BJ (cell line): ENCODE results near the gene ARL15. TPM values are rescaled to one million over a fixed set of nuclear protein-coding genes. Genes with fewer than 3 reads are reported as not detected.

Experiments used
- CTCF ChIA-PET: fragments of 350-600 bp; formaldehyde crosslinking; extraction: SDS; loops from one replicate; lab custom pipeline; 2021; ENCODE audit warnings: antibody characterized with exemption, inconsistent platforms; lab: Yijun Ruan, JAX
- POLR2A ChIA-PET: fragments of 300-600 bp; sonication (Branson Sonifier 250); formaldehyde crosslinking; extraction: SDS; loops from one replicate; lab custom pipeline; 2021; ENCODE audit warnings: antibody characterized with exemption; lab: Charles Lee
- DNase-seq: peaks from one replicate; pipeline ENCODE4 v3.0.0-alpha.2; 2011; ENCODE audit warnings: low read depth
- H3K27me3 ChIP-seq: 2 replicates; pipeline ENCODE4 v1.6.0; 2011; ENCODE audit warnings: low read length; ENCODE audit not compliant: control insufficient read depth, insufficient read depth
- H3K36me3 ChIP-seq: 2 replicates; pipeline ENCODE4 v1.5.1; 2011; ENCODE audit warnings: low read length; ENCODE audit not compliant: control insufficient read depth, insufficient read depth
- H3K4me3 ChIP-seq: 2 replicates; pipeline ENCODE4 v1.5.1; 2011; ENCODE audit warnings: low read depth, mild to moderate bottlenecking, control low read depth, low read length
- CTCF ChIP-seq: IDR thresholded peaks from 2 replicates; pipeline ENCODE4 v1.5.1; 2011; ENCODE audit warnings: low read depth, mild to moderate bottlenecking, control low read depth, inconsistent platforms, low read length, moderate library complexity; ENCODE audit not compliant: insufficient read depth
- polyA plus RNA-seq: library from polyadenylated mRNA; depleted of rRNA; stranded (reverse); fragments of >200 nt; gene quantifications from 2 replicates; pipeline ENCODE4 v1.2.3, GENCODE V29; 2011

The ARL15 gene
- polyA plus RNA-seq, 1 experiment = 11.9 TPM

- POLR2A ChIA-PET = interaction anchor here (0.6 kb wide), 1 partner anchor 30 kb away, joined by 3 read pairs; no protein-coding TSS in a partner anchor
- no peak overlapping the region for H3K4me3 ChIP-seq
- no peak for DNase-seq
- H3K36me3 ChIP-seq = no peaks in the 10 kb centered on the region; the same call in 1 of the 2 replicates
- CTCF ChIA-PET = interaction anchor here (0.6 kb wide), 1 partner anchor 12 kb away, joined by 3 read pairs; no protein-coding TSS in a partner anchor
- no peaks in the 10 kb centered on the region for H3K27me3 ChIP-seq
- TF ChIP-seq CTCF = no peak
Measured at GRCh38 chr5:54086191-54086590, 224.2 kb downstream of the ARL15 start.

- no peak for DNase-seq
- Histone ChIP-seq H3K36me3 (no peaks in the 10 kb centered on the region; the same call in 1 of the 2 replicates), H3K4me3 (no peak overlapping the region), H3K27me3 (no peaks in the 10 kb centered on the region)
- CTCF ChIA-PET = no interaction called here
- POLR2A ChIA-PET = no interaction called here
- no peak for TF ChIP-seq CTCF
Measured at GRCh38 chr5:54084696-54085095, 225.7 kb downstream of the ARL15 start.

- no peak for TF ChIP-seq CTCF
- POLR2A ChIA-PET = no interaction called here
- H3K27me3 ChIP-seq = no peaks in the 10 kb centered on the region
- no peak for DNase-seq
- no peak overlapping the region for H3K4me3 ChIP-seq
- no peaks in the 10 kb centered on the region; the same call in 1 of the 2 replicates for H3K36me3 ChIP-seq
- CTCF ChIA-PET = no interaction called here
Measured at GRCh38 chr5:54083851-54084250, 226.5 kb downstream of the ARL15 start.

- POLR2A ChIA-PET = no interaction called here
- H3K36me3 ChIP-seq = no peaks in the 10 kb centered on the region; the same call in 1 of the 2 replicates
- CTCF ChIA-PET = no interaction called here
- no peak for TF ChIP-seq CTCF
- no peak for DNase-seq
- no peaks in the 10 kb centered on the region for H3K27me3 ChIP-seq
- no peak overlapping the region for H3K4me3 ChIP-seq
Measured at GRCh38 chr5:54083245-54083644, 227.1 kb downstream of the ARL15 start.

GRCh38 chr5:54081415-54081814, 229.0 kb downstream of the ARL15 start:
- no peak for TF ChIP-seq CTCF
- Histone ChIP-seq H3K36me3 (no peaks in the 10 kb centered on the region; the same call in 1 of the 2 replicates), H3K4me3 (no peak overlapping the region), H3K27me3 (no peaks in the 10 kb centered on the region)
- ChIA-PET CTCF (no interaction called here), POLR2A (no interaction called here)
- DNase-seq = no peak
